ENCODE results near the gene GDI2.

Gene GDI2

GRCh38 chr10:5742116-5742515, 71.1 kb downstream of the GDI2 start:
- no peak for DNase-seq (ENCODE audit: low read depth in 2 of 2)

GRCh38 chr10:5741276-5741675, 72.0 kb downstream of the GDI2 start:
- DNase-seq (ENCODE audit: low read depth in 2 of 2): no peak

GRCh38 chr10:5738427-5738826, 74.8 kb downstream of the GDI2 start:
- no peak for DNase-seq (ENCODE audit: low read depth in 2 of 2)

- DNase-seq (ENCODE audit: low read depth in 2 of 2): no peak
These were observed 75.9 kb downstream of the GDI2 start for GRCh38 chr10:5737352-5737751.

GRCh38 chr10:5736591-5736990, 76.6 kb downstream of the GDI2 start:
- no peak for DNase-seq (ENCODE audit: low read depth in 2 of 2)

GRCh38 chr10:5735119-5735518, 78.1 kb downstream of the GDI2 start:
- DNase-seq (ENCODE audit: low read depth in 2 of 2): no peak

- no peak for DNase-seq (ENCODE audit: low read depth in 2 of 2)
These were observed 81.1 kb downstream of the GDI2 start for GRCh38 chr10:5732141-5732540.

- DNase-seq (ENCODE audit: low read depth in 2 of 2): no peak
These were observed 81.7 kb downstream of the GDI2 start for GRCh38 chr10:5731559-5731958.

GRCh38 chr10:5730766-5731165, 82.5 kb downstream of the GDI2 start:
- no peak for DNase-seq (ENCODE audit: low read depth in 2 of 2)

- DNase-seq (ENCODE audit: low read depth in 2 of 2): no peak
These were observed 89.5 kb downstream of the GDI2 start for GRCh38 chr10:5723692-5724091.

GRCh38 chr10:5720182-5720581, 93.1 kb downstream of the GDI2 start:
- DNase-seq (ENCODE audit: low read depth in 2 of 2): no peak

GRCh38 chr10:5719546-5719945, 93.7 kb downstream of the GDI2 start:
- no peak for DNase-seq (ENCODE audit: low read depth in 2 of 2)

All from stimulated activated CD4-positive, alpha-beta T cell treated with anti-CD3 and anti-CD28 coated beads, Interleukin-15, amount 100 ng/mL, for 48 hours (primary cell).